AG09309 (cell line): ENCODE measurements around the gene FAHD1.
"Not testable (repeated sequence)": the region's sequence is repeated elsewhere in the genome, so short reads cannot be mapped to it uniquely, and the experiment has no call there.

ENCODE experiments used
- DNase-seq: peaks from one replicate; pipeline ENCODE4 v3.0.0-alpha.2; 2010; ENCODE audit warnings: low read depth
- H3K4me3 ChIP-seq: 2 replicates; pipeline ENCODE4 v1.5.1; 2011; ENCODE audit warnings: mild to moderate bottlenecking, low read depth, low read length, moderate library complexity; ENCODE audit not compliant: control insufficient read depth
- CTCF ChIP-seq: IDR thresholded peaks from 2 replicates; pipeline ENCODE4 v1.5.1; 2011; ENCODE audit warnings: mild to moderate bottlenecking, low read depth, low read length, inconsistent platforms; ENCODE audit not compliant: insufficient read depth, control insufficient read depth; ENCODE audit errors: missing control alignments

Gene FAHD1

DNA sequence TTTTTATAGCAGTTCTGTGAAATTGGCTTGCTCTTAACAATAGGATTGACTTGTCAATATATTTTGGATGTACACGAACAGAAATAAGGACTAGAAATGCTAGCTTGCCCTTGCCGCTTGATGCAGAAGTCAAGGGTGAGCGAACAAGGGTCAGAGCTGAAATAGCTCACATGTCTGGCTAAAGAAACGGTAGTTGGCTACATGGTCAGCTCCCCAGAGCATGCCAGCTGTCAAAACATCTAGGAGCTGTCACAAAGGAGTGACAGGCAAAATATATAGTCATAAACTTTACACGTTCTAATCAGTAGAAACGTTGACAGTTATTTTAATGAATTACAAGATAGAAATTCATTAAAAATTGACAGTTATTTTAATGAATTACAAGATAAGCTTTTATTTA lies 47.8 kb downstream of the FAHD1 start:
- no peak overlapping the region for H3K4me3 ChIP-seq
- TF ChIP-seq CTCF = no peak
- DNase-seq = no peak

- DNase-seq, H3K4me3 ChIP-seq: not testable (repeated sequence)
These were observed 49.1 kb downstream of the FAHD1 start for GRCh38 chr16:1876066-1876465.

- no peak overlapping the region for H3K4me3 ChIP-seq
- no peak for TF ChIP-seq CTCF
- DNase-seq = no peak
These were observed 49.5 kb downstream of the FAHD1 start for GRCh38 chr16:1876468-1876867.

DNA sequence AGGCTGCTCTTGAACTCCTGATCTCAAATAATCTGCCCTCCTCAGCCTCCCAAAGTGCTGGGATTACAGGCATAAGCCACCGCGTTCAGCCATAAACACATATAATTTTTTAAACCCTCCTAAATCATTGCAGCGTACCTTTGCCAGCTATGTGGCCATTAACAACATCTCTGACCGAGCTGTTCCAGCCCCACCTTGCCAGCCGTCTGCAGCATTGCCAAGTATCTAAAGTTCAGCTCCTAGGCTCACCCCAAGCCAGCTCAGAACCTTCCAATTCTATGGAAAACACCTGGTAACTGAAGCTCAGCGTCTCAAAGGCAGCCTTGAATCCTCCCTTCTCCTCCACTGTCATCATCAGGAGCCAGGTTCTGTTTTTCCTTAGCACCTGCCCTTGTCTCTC lies 50.1 kb downstream of the FAHD1 start:
- H3K4me3 ChIP-seq = no peak overlapping the region
- no peak for TF ChIP-seq CTCF
- DNase-seq = no peak

DNA sequence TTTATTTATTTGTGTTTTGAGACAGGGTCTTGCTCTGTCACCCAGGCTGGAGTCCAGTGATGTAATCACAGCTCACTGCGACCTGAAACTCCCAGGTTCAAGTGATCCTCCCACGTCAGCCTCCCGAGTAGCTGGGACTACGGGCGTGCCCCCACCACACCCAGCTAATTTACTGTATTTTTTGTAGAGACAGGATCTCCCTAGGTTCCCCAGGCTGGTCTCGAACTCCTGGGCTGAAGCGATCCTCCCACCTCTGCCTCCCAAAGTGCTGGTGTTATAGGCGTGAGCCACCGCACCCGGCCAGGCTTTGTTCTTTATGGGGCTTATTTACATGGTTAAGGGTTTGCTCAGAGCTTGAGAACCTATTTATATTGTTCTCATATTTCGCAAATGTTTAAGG lies 50.8 kb downstream of the FAHD1 start:
- no peak for DNase-seq
- no peak overlapping the region for H3K4me3 ChIP-seq
- no peak for TF ChIP-seq CTCF

- H3K4me3 ChIP-seq = no peak overlapping the region
- DNase-seq = no peak
- no peak for TF ChIP-seq CTCF
These were observed 51.2 kb downstream of the FAHD1 start for GRCh38 chr16:1878256-1878655.
